Measurements from ENCODE around the gene EIF4E3. TPM values are rescaled to one million over a fixed set of nuclear protein-coding genes. Genes with fewer than 3 reads are reported as not detected.

Gene EIF4E3
- total RNA-seq, 1 donor from 2014 or later: 52.6 TPM

DNA sequence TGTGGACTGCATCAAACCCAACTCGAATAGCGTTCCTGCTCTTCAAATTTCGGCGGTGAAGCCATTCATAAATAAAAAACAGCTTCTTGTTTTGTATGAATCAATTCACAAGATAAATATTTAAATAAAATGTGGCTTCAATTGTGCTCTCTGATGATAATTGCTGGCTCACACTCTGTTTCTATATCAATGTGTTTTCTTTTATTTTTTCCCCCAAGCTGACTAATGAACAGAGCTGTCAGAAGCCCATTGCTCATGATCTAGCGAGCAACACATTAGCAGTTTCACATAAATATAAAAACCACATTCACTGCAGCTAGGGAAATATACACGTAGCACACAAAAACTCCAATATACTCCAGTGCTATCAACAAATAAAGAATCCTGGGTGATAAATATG lies 96.7 kb downstream of the EIF4E3 start:
- ATAC-seq (ENCODE audit: poor library complexity): no peak
- intact Hi-C loops (cut with DNase I): no loop called here
- DNase-seq: no peak

DNA sequence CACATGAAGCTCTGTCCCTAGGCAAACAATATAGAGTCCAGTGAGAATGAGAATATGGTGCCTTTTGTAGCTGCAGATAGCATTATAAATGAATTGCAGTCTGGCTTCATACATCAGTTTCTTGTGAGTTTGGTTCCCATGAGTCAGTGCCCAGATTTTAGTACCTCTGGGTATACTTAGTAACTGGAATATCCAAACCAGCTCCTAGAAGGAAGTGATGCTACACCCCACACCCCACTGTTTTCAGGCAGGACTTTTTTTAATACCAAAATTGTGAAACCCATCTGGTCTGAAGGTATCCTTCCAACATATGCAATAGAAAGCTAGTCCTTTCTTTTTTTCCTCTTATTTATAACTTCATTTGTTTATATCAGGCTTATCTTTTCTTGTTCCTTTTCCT lies 99.5 kb downstream of the EIF4E3 start:
- ATAC-seq (ENCODE audit: poor library complexity) (no peak), DNase-seq (no peak)
- intact Hi-C loops (cut with DNase I): no loop called here

Other genes with a start within 250 kb of the EIF4E3 start
- 36.3 TPM for gene FOXP1, start 141.7 kb downstream of the EIF4E3 start, total RNA-seq
- gene GPR27, start 28.5 kb upstream of the EIF4E3 start, total RNA-seq: 3.7 TPM
- 0.54 TPM for gene PROK2, start 59.7 kb upstream of the EIF4E3 start, total RNA-seq

All from Right ventricle myocardium superior (tissue), 1 donor.